K562 (cell line): ENCODE measurements around the gene RBM17. TPM values are rescaled to one million over a fixed set of nuclear protein-coding genes. Genes with fewer than 3 reads are reported as not detected.

Source experiments
- ATAC-seq: fragments of 200-7000 bp; cut with Tn5 transposase; 3 replicates; pipeline ENCODE4 v1.9.1; 2020; ENCODE audit warnings: moderate library complexity
- BruUV-seq: library from RNA; stranded (reverse); fragments of 400-500 nt; replicated peaks from 2 replicates; lab custom pipeline; 2021; lab: Mats Ljungman, UMichigan
- CTCF ChIA-PET: fragments of 300-600 bp; formaldehyde crosslinking; extraction: SDS; loops from one replicate; lab custom pipeline; 2021; ENCODE audit warnings: low intra/inter-chr PET ratio; lab: Yijun Ruan, JAX
- POLR2A ChIA-PET: fragments of 300-600, 350-650 bp; sonication (Branson Sonifier 250); formaldehyde crosslinking; extraction: SDS; loops from one replicate; lab custom pipeline; 2021; ENCODE audit warnings: antibody characterized with exemption, inconsistent platforms; lab: Yijun Ruan, JAX
- DNase-seq, 4 experiments: peaks; one replicate each; pipeline versions ENCODE4 v3.0.0 to v3.0.0-alpha.2; 2011 to 2018; ENCODE audit warnings: low spot score in 3 of 4, mixed read lengths in 3 of 4; ENCODE audit errors: extremely low read depth in 1 of 4
- FAIRE-seq: peaks from 2 replicates; lab custom pipeline; 2011; peaks lifted over from hg19 to GRCh38; lab: Jason Lieb, UNC
- H2AFZ ChIP-seq: 2 replicates; pipeline ENCODE4 v1.6.0; 2011; ENCODE audit warnings: low read depth, low read length, control low read depth, inconsistent platforms
- H3K27ac ChIP-seq: fragments of 200-600 bp; 3 replicates; pipeline ENCODE4 v1.8.0; 2011; ENCODE audit warnings: low read depth, mild to moderate bottlenecking, control low read depth, inconsistent platforms, low read length, moderate library complexity, mixed read lengths; ENCODE audit errors: extremely low read depth
- H3K27me3 ChIP-seq, 2 experiments: fragments of 300-600 bp in 1 of 2; 2 replicates in 1 of 2; 3 replicates in 1 of 2; pipeline versions ENCODE4 v1.6.0 to v1.8.0; 2011; ENCODE audit warnings: inconsistent platforms in 2 of 2, low read length in 2 of 2, mild to moderate bottlenecking in 1 of 2, mixed read lengths in 1 of 2, moderate library complexity in 1 of 2; ENCODE audit not compliant: control insufficient read depth in 2 of 2, insufficient read depth in 2 of 2
- H3K36me3 ChIP-seq: fragments of 300-600 bp; 3 replicates; pipeline ENCODE4 v1.8.0; 2011; ENCODE audit warnings: mild to moderate bottlenecking, low read length, inconsistent platforms; ENCODE audit not compliant: control insufficient read depth, insufficient read depth
- H3K4me1 ChIP-seq, 2 experiments: fragments of 200-600 bp in 1 of 2; replicated peaks in 1 of 2; 2 replicates in 1 of 2; 3 replicates in 1 of 2; pipeline versions ENCODE4 v1.5.1 to v1.8.0; 2011; ENCODE audit warnings: inconsistent platforms in 2 of 2, low read length in 2 of 2, mild to moderate bottlenecking in 1 of 2, mixed read lengths in 1 of 2, moderate library complexity in 1 of 2; ENCODE audit not compliant: control insufficient read depth in 2 of 2, insufficient read depth in 2 of 2
- H3K4me2 ChIP-seq: 2 replicates; pipeline ENCODE4 v1.6.1; 2011; ENCODE audit warnings: low read length, control low read depth, inconsistent platforms, mixed read lengths; ENCODE audit not compliant: insufficient read depth
- H3K4me3 ChIP-seq: fragments of 200-600 bp; sonication (generic), shearing (Covaris generic); 2 replicates; pipeline ENCODE4 v1.5.1; 2016; ENCODE audit warnings: control low read depth, inconsistent platforms
- H3K79me2 ChIP-seq: fragments of 200-600 bp; 3 replicates; pipeline ENCODE4 v1.8.0; 2011; ENCODE audit warnings: low read length, inconsistent platforms; ENCODE audit not compliant: control insufficient read depth, insufficient read depth
- H3K9ac ChIP-seq, 2 experiments: 2 replicates each; pipeline versions ENCODE4 v1.6.0 to v1.6.1; 2011; ENCODE audit warnings: low read depth in 2 of 2, low read length in 2 of 2, control low read depth in 1 of 2, inconsistent platforms in 1 of 2, mild to moderate bottlenecking in 1 of 2, mixed read lengths in 1 of 2; ENCODE audit not compliant: insufficient read depth in 1 of 2
- H3K9me1 ChIP-seq: one replicate; pipeline ENCODE4 v1.6.0; 2011; ENCODE audit warnings: inconsistent platforms, mild to moderate bottlenecking, low read length, moderate library complexity; ENCODE audit not compliant: control insufficient read depth, insufficient read depth
- H3K9me3 ChIP-seq: replicated peaks from 2 replicates; pipeline ENCODE4 v1.5.1; 2011; ENCODE audit warnings: low read depth, low read length, inconsistent platforms; ENCODE audit not compliant: control insufficient read depth, insufficient read depth
- H4K20me1 ChIP-seq: replicated peaks from 2 replicates; pipeline ENCODE4 v1.6.1; 2011; ENCODE audit warnings: low read length, inconsistent platforms, mixed read lengths; ENCODE audit not compliant: control insufficient read depth, insufficient read depth
- BRCA1 ChIP-seq, 2 experiments: fragments of 450-650 bp in 1 of 2; sonication (generic) in 1 of 2; formaldehyde crosslinking in 1 of 2; IDR thresholded peaks; 2 replicates each; pipeline versions ENCODE4 v1.5.0 to v1.6.1; 2017 to 2020; ENCODE audit warnings: mild to moderate bottlenecking in 1 of 2, missing genetic modification reagents in 1 of 2
- BRF1 ChIP-seq: IDR thresholded peaks from 3 replicates; pipeline ENCODE4 v1.6.1; 2011; ENCODE audit warnings: borderline replicate concordance, mild to moderate bottlenecking; ENCODE audit not compliant: insufficient read length; ENCODE audit errors: extremely low read depth
- CEBPB ChIP-seq: fragments of 450-650 bp; IDR thresholded peaks from 2 replicates; pipeline ENCODE4 v1.6.1; 2016; ENCODE audit warnings: missing genetic modification characterization, missing compliant biosample characterization
- CEBPG ChIP-seq, 3 experiments: fragments of 200-800 bp in 1 of 3; sonication (Bioruptor generic) in 1 of 3; sonication (generic) in 1 of 3; formaldehyde crosslinking in 1 of 3; IDR thresholded peaks in 2 of 3; conservative IDR thresholded peaks in 1 of 3; 2 replicates each; pipeline versions ENCODE4 v1.6.1 to v1.8.0; 2016 to 2022; ENCODE audit warnings: missing compliant biosample characterization in 2 of 3, missing genetic modification characterization in 2 of 3, mild to moderate bottlenecking in 1 of 3, missing genetic modification reagents in 1 of 3
- EP300 ChIP-seq: IDR thresholded peaks from 2 replicates; pipeline ENCODE4 v1.6.1; 2012; ENCODE audit warnings: low read length, improper control_type of control experiment
- ETV1 ChIP-seq: fragments of 450-650 bp; conservative IDR thresholded peaks from 2 replicates; pipeline ENCODE4 v1.6.1; 2016; ENCODE audit warnings: missing genetic modification characterization, control low read depth, low read depth, missing compliant biosample characterization
- GABPA ChIP-seq: fragments of 200-800 bp; sonication (Bioruptor generic); conservative IDR thresholded peaks from 2 replicates; pipeline ENCODE4 v1.6.1; 2016; ENCODE audit warnings: low read depth, missing genetic modification characterization, missing compliant biosample characterization
- GATAD2A ChIP-seq: fragments of 450-650 bp; IDR thresholded peaks from 2 replicates; pipeline ENCODE4 v1.6.1; 2017
- GTF2E2 ChIP-seq: fragments of 200-800 bp; sonication (Bioruptor generic); IDR thresholded peaks from 2 replicates; pipeline ENCODE4 v1.6.1; 2016; ENCODE audit warnings: missing genetic modification characterization, missing compliant biosample characterization
- NFIX ChIP-seq: fragments of 250-450 bp; sonication (Bioruptor Pico); IDR thresholded peaks from 2 replicates; pipeline ENCODE4 v1.4.0; 2020; ENCODE audit warnings: low read depth, mild to moderate bottlenecking, moderate library complexity
- SPI1 ChIP-seq: IDR thresholded peaks from 2 replicates; pipeline ENCODE4 v1.6.1; 2011; ENCODE audit warnings: low read depth, low read length, control low read depth, borderline replicate concordance
- TAF1 ChIP-seq: IDR thresholded peaks from 2 replicates; pipeline ENCODE4 v1.6.1; 2011; ENCODE audit warnings: mild to moderate bottlenecking, low read length, moderate library complexity; ENCODE audit not compliant: insufficient read depth, control insufficient read depth, severe bottlenecking; ENCODE audit errors: extremely low read depth
- TAF15 ChIP-seq: fragments of 200-400 bp; formaldehyde crosslinking; IDR thresholded peaks from 2 replicates; pipeline ENCODE4 v1.6.1; 2017; ENCODE audit warnings: mild to moderate bottlenecking, low read depth, low read length, moderate library complexity
- WGBS: fragments of 100-300 bp; shearing (Covaris generic); methylation state at CpG from one replicate; pipeline ENCODE4 v1.1.6; 2016; ENCODE audit warnings: low coverage, mixed read lengths; ENCODE audit not compliant: insufficient coverage; ENCODE audit errors: missing lambda C conversion rate; 5-methylcytosine and 5-hydroxymethylcytosine counted together
- in situ Hi-C: fragments of 300-500 bp; cut with MboI; formaldehyde crosslinking; loops from 4 replicates; pipeline ENCODE4 v1.15.0; 2018; ENCODE audit warnings: inconsistent platforms, mixed read lengths
- intact Hi-C: fragments of 100-400 bp; cut with micrococcal nuclease; formaldehyde crosslinking; loops from 2 replicates; pipeline ENCODE4 v1.14.2; 2022
- polyA plus RNA-seq, 8 experiments: library from polyadenylated mRNA; depleted of rRNA in 4 of 8; stranded (reverse) in 5 of 8; unstranded in 3 of 8; fragments of >200 nt; fragmentation: Nextera tagmentation in 2 of 8; fragmentation: Illumina TruSeq in 1 of 8; extraction: Ambion mirVana in 2 of 8; extraction: Trizol in 1 of 8; gene quantifications; 2 replicates each; pipeline versions ENCODE4 v1.2.1 to v1.2.3, GENCODE V29; 2011 to 2014; ENCODE audit warnings: inconsistent platforms in 1 of 8, missing spikeins in 1 of 8
- total RNA-seq, 7 experiments: library from RNA; depleted of rRNA in 6 of 7; stranded (reverse); fragments of >200 nt in 6 of 7; fragmentation: Illumina TruSeq in 2 of 7; extraction: Trizol in 2 of 7; gene quantifications; 2 replicates each; pipeline versions ENCODE4 v1.2.1 to v1.2.3, GENCODE V29; 2011 to 2021; ENCODE audit warnings: low replicate concordance in 1 of 7

Gene RBM17
- total and polyA plus RNA-seq, 9 of the 15 experiments (the other 6 are each of a cell fraction or from before 2014, with no cell fraction given) = 23.6 to 217 (median 124) TPM

DNA sequence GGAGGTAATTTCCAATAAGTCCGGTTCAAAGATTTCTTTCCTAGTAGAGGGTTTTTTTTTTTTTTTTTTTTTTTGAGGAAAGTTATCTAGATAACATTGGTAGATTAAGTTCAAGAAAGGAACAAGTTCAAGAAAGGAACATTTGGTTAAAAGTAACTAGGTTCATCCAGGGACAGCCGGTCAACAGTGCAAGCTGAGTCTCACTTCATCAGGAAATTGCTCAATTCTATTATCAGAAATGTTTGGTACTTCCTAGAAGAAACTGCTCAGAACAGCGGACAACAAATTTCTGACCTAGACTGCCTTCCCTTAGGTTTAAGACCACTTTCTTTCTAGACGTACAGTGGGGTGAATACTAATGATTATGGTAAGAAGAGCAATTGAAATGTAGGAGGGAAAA is 23.0 kb upstream of the RBM17 start:
- no peak for DNase-seq
- TF ChIP-seq TAF1 (no peak), NFIX (CRISPR knock-in tag) (no peak), ETV1 (tag) (peak; percentile 51), SPI1 (no peak), CEBPB (peak; percentile 82), BRCA1 (IDR thresholded peaks at IDR 0.05) (no peak), BRCA1 (CRISPR knock-in tag; IDR thresholded peaks at IDR 0.05) (no peak), TAF15 (no peak), CEBPG (CRISPR knock-in tag; IDR thresholded peaks at IDR 0.05) (no peak), CEBPG (tag; conservative IDR thresholded peaks at IDR 0.05 in 1 of 2, IDR thresholded peaks at IDR 0.05 in 1 of 2) (peak; percentile 24 to 58; a peak in 2 of 4 replicates), GATAD2A (no peak), EP300 (0 out of 2 replicates have a peak, but pooled peaks have one; percentile 33), GTF2E2 (no peak), GABPA (tag) (0 out of 2 replicates have a peak, but pooled peaks have one; percentile 34), BRF1 (no peak)
- Histone ChIP-seq H3K27me3 (peaks cover 13 to 27% of the 10 kb centered on the region in 2 experiments), H3K27ac (no peak overlapping the region), H3K79me2 (no peaks in the 10 kb centered on the region), H3K36me3 (no peaks in the 10 kb centered on the region), H4K20me1 (no peaks in the 10 kb centered on the region), H3K4me3 (no peak overlapping the region), H3K9me3 (no peaks in the 10 kb centered on the region), H3K4me2 (no peak overlapping the region), H3K9me1 (no peaks in the 10 kb centered on the region), H2AFZ (no peak overlapping the region), H3K9ac (no peak overlapping the region), H3K4me1 (peaks cover 0 to 3% of the 10 kb centered on the region in 2 experiments; a peak in 1 of 5 replicates)
- BruUV-seq = no TSS peak
- in situ Hi-C loops (no loop called here), intact Hi-C loops (no loop called here)
- ChIA-PET POLR2A (interaction anchor here (1.1 to 1.5 kb wide), 2 partner anchors 12 to 14 kb away, joined by 3 to 4 read pairs; no protein-coding TSS in a partner anchor), CTCF (no interaction called here)
- FAIRE-seq = no peak
- ATAC-seq = no peak
- 12% methylated on average over 4 of the region's 4 CpGs for WGBS
